SK-N-SH (cell line): ENCODE results near the gene DHX16. TPM values are rescaled to one million over a fixed set of nuclear protein-coding genes. Genes with fewer than 3 reads are reported as not detected.
A peak's percentile ranks its signal among the peaks of the same experiment; 100 is the strongest.

Experiments
- CTCF ChIA-PET: fragments of 300-600, 350-600 bp; formaldehyde crosslinking; extraction: SDS; loops from one replicate; lab custom pipeline; 2021; lab: Yijun Ruan, JAX
- POLR2A ChIA-PET: fragments of 350-600 bp; sonication (Branson Sonifier 250); formaldehyde crosslinking; extraction: SDS; loops from one replicate; lab custom pipeline; 2020; ENCODE audit warnings: antibody characterized with exemption, inconsistent platforms; lab: Yijun Ruan, JAX
- DNase-seq: peaks from one replicate; pipeline ENCODE4 v3.0.0; 2012
- H2AFZ ChIP-seq: fragments of 200-600 bp; sonication (generic); 2 replicates; pipeline ENCODE4 v1.8.1; 2016; ENCODE audit warnings: antibody characterized with exemption, mild to moderate bottlenecking, low read depth
- H3F3A ChIP-seq: fragments of 200-600 bp; sonication (generic); replicated peaks from 2 replicates; pipeline ENCODE3; 2016; ENCODE audit warnings: antibody characterized with exemption, mild to moderate bottlenecking; ENCODE audit not compliant: insufficient read depth
- H3K27ac ChIP-seq, 2 experiments: fragments of 200-500 bp in 1 of 2; fragments of 200-600 bp in 1 of 2; sonication (Bioruptor generic) in 1 of 2; sonication (generic), shearing (Covaris generic) in 1 of 2; 2 replicates each; pipeline versions ENCODE4 v1.5.1 to v1.6.1; 2014 to 2016; ENCODE audit warnings: low read depth in 2 of 2, inconsistent platforms in 1 of 2, low read length in 1 of 2, mild to moderate bottlenecking in 1 of 2, mixed read lengths in 1 of 2
- H3K27me3 ChIP-seq: fragments of 200-600 bp; sonication (generic), shearing (Covaris generic); 2 replicates; pipeline ENCODE4 v1.6.1; 2016; ENCODE audit warnings: mixed run types; ENCODE audit not compliant: insufficient read depth
- H3K36me3 ChIP-seq, 2 experiments: fragments of 200-500 bp in 1 of 2; fragments of 200-600 bp in 1 of 2; sonication (Bioruptor generic) in 1 of 2; sonication (generic) in 1 of 2; replicated peaks in 1 of 2; 2 replicates each; pipeline versions ENCODE3 to v1.5.1; 2014 to 2016; ENCODE audit warnings: low read length in 1 of 2, mild to moderate bottlenecking in 1 of 2; ENCODE audit not compliant: insufficient read depth in 2 of 2, control insufficient read depth in 1 of 2
- H3K4me1 ChIP-seq, 2 experiments: fragments of 200-500 bp in 1 of 2; fragments of 200-600 bp in 1 of 2; sonication (Bioruptor generic) in 1 of 2; sonication (generic), shearing (Covaris generic) in 1 of 2; 2 replicates each; pipeline versions ENCODE4 v1.5.1 to v1.6.1; 2014 to 2016; ENCODE audit warnings: low read depth in 1 of 2, low read length in 1 of 2, mixed run types in 1 of 2; ENCODE audit not compliant: insufficient read depth in 2 of 2, control insufficient read depth in 1 of 2
- H3K4me2 ChIP-seq: fragments of 200-600 bp; sonication (generic), shearing (Covaris generic); 2 replicates; pipeline ENCODE4 v1.6.1; 2017; ENCODE audit warnings: mixed run types
- H3K4me3 ChIP-seq, 2 experiments: fragments of 200-500 bp in 1 of 2; fragments of 200-600 bp in 1 of 2; sonication (Bioruptor generic) in 1 of 2; sonication (generic), shearing (Covaris generic) in 1 of 2; 2 replicates each; pipeline versions ENCODE4 v1.5.1 to v1.8.1; 2014 to 2016; ENCODE audit warnings: low read depth in 2 of 2, inconsistent platforms in 1 of 2, low read length in 1 of 2, mild to moderate bottlenecking in 1 of 2, mixed read lengths in 1 of 2, moderate library complexity in 1 of 2
- H3K79me2 ChIP-seq: fragments of 200-600 bp; sonication (generic); 2 replicates; pipeline ENCODE4 v1.8.1; 2017; ENCODE audit warnings: mild to moderate bottlenecking; ENCODE audit not compliant: insufficient read depth
- H3K9ac ChIP-seq: fragments of 200-600 bp; sonication (generic); 2 replicates; pipeline ENCODE4 v1.6.1; 2017; ENCODE audit warnings: mixed run types
- H3K9me2 ChIP-seq: fragments of 200-600 bp; sonication (generic); 2 replicates; pipeline ENCODE4 v1.6.1; 2017; ENCODE audit warnings: mixed run types
- H3K9me3 ChIP-seq: fragments of 200-600 bp; sonication (generic); 2 replicates; pipeline ENCODE4 v1.6.1; 2017; ENCODE audit warnings: mixed run types, mild to moderate bottlenecking, moderate library complexity
- H4K20me1 ChIP-seq: fragments of 200-600 bp; sonication (generic); 2 replicates; pipeline ENCODE4 v1.6.1; 2017; ENCODE audit warnings: mild to moderate bottlenecking, mixed run types; ENCODE audit not compliant: insufficient read depth
- FOSL2 ChIP-seq: IDR thresholded peaks from 2 replicates; pipeline ENCODE4 v1.4.0; 2012; ENCODE audit warnings: low read depth, mild to moderate bottlenecking, moderate library complexity, borderline replicate concordance
- JUND ChIP-seq: IDR thresholded peaks from 2 replicates; pipeline ENCODE4 v1.4.0; 2012
- MAX ChIP-seq: IDR thresholded peaks from 2 replicates; pipeline ENCODE4 v1.4.0; 2012; ENCODE audit warnings: low read depth
- PBX3 ChIP-seq: IDR thresholded peaks from 2 replicates; pipeline ENCODE4; 2012
- POLR2AphosphoS5 ChIP-seq: IDR thresholded peaks from 2 replicates; pipeline ENCODE4 v1.6.1; 2012; ENCODE audit warnings: low read depth, low read length
- SIN3A ChIP-seq: IDR thresholded peaks from 2 replicates; pipeline ENCODE4 v1.6.1; 2012; ENCODE audit warnings: low read depth, mild to moderate bottlenecking, low read length, moderate library complexity, borderline replicate concordance
- USF1 ChIP-seq: IDR thresholded peaks from 2 replicates; pipeline ENCODE4 v1.4.0; 2012; ENCODE audit warnings: low read depth, borderline replicate concordance
- WGBS: methylation state at CpG from one replicate; pipeline ENCODE4 v1.1.6; 2017; ENCODE audit warnings: low lambda C conversion rate; 5-methylcytosine and 5-hydroxymethylcytosine counted together
- polyA plus RNA-seq, 3 experiments: library from polyadenylated mRNA; depleted of rRNA; stranded (reverse); fragments of >200 nt; gene quantifications; 2 replicates each; pipeline ENCODE4 v1.2.3, GENCODE V29; 2012

The DHX16 gene
- polyA plus RNA-seq, 1 of the 3 experiments (the other 2 are of a cell fraction): 59.8 TPM

GRCh38 chr6:30613251-30614043 lies 59.4 kb downstream of the DHX16 start:
- Histone ChIP-seq H3K4me3 (peak overlapping the region; percentile 56 to 78; a peak in 2 of 4 replicates), H3F3A (peaks cover 48% of the 10 kb centered on the region), H3K4me2 (peak overlapping the region; percentile 85), H3K4me1 (peaks cover 24 to 26% of the 10 kb centered on the region in 2 experiments), H3K27me3 (no peaks in the 10 kb centered on the region), H3K79me2 (peaks cover 74% of the 10 kb centered on the region), H4K20me1 (peaks cover 16% of the 10 kb centered on the region), H2AFZ (no peak overlapping the region), H3K9me3 (no peaks in the 10 kb centered on the region), H3K36me3 (peaks cover 38 to 49% of the 10 kb centered on the region in 2 experiments), H3K9me2 (no peaks in the 10 kb centered on the region), H3K27ac (peak overlapping the region; percentile 96 to 98), H3K9ac (peak overlapping the region; percentile 99; the same call in 1 of the 2 replicates)
- CTCF ChIA-PET: interaction anchor here (0.7 to 3.8 kb wide), 14 partner anchors 10 to 163 kb away, joined by 3 to 33 read pairs (median 4); partner anchors contain the start of gene DHX16
- peak; percentile 40; the same call in 1 of the 2 replicates for TF ChIP-seq JUND
- TF ChIP-seq MAX: no peak
- TF ChIP-seq PBX3: peak; percentile 41
- no peak for TF ChIP-seq USF1
- TF ChIP-seq POLR2AphosphoS5: no peak; the same call in 1 of the 2 replicates
- peak; percentile 24; the same call in 1 of the 2 replicates for TF ChIP-seq FOSL2
- POLR2A ChIA-PET: interaction anchor here (0.5 to 4.7 kb wide), 10 partner anchors 10 to 1095 kb away, joined by 3 to 32 read pairs (median 6); partner anchors contain the start of genes ABCF1, MDC1 and PRR3
- DNase-seq: no peak

GRCh38 chr6:30612687-30613248 lies 60.0 kb downstream of the DHX16 start:
- no peak for DNase-seq
- H3K4me2 ChIP-seq: peak overlapping the region; percentile 85; the same call in 1 of the 2 replicates

More at GRCh38 chr6:30612687-30613248, 60.0 kb downstream of the DHX16 start:
- H3K9me3 ChIP-seq: no peaks in the 10 kb centered on the region
- H3K4me3 ChIP-seq: no peak overlapping the region
- H3K27ac ChIP-seq: peak overlapping the region; percentile 67 to 96
- no peak overlapping the region for H3K9ac ChIP-seq
- ChIA-PET CTCF (interaction anchor here (0.9 to 3.8 kb wide), 12 partner anchors 9 to 164 kb away, joined by 3 to 33 read pairs (median 4); partner anchors contain the start of gene DHX16), POLR2A (interaction anchor here (0.5 to 4.7 kb wide), 9 partner anchors 9 to 1096 kb away, joined by 3 to 32 read pairs (median 7); partner anchors contain the start of genes ABCF1, MDC1 and PRR3)
- H2AFZ ChIP-seq: no peak overlapping the region
- H3F3A ChIP-seq: peaks cover 48% of the 10 kb centered on the region
- H3K27me3 ChIP-seq: no peaks in the 10 kb centered on the region
- H3K36me3 ChIP-seq: peaks cover 41 to 54% of the 10 kb centered on the region in 2 experiments
- 73% methylated on average over 6 of the region's 6 CpGs for WGBS
- H3K79me2 ChIP-seq: peaks cover 69% of the 10 kb centered on the region
- H3K4me1 ChIP-seq: peaks cover 22 to 23% of the 10 kb centered on the region in 2 experiments
- TF ChIP-seq SIN3A (no peak), POLR2AphosphoS5 (peak; percentile 73)
- TF ChIP-seq, all 33 proteins: peak for 1
- peaks cover 16% of the 10 kb centered on the region for H4K20me1 ChIP-seq
- H3K9me2 ChIP-seq: no peaks in the 10 kb centered on the region
